NCI-H446 treated with DMSO at 0.1 percent for 48 hours (cell line): ENCODE results near the gene BRWD1.

ENCODE experiments used
- DNase-seq: peaks from one replicate; lab custom pipeline; 2025; lab: John Stamatoyannopoulos, UW

The BRWD1 gene

DNA sequence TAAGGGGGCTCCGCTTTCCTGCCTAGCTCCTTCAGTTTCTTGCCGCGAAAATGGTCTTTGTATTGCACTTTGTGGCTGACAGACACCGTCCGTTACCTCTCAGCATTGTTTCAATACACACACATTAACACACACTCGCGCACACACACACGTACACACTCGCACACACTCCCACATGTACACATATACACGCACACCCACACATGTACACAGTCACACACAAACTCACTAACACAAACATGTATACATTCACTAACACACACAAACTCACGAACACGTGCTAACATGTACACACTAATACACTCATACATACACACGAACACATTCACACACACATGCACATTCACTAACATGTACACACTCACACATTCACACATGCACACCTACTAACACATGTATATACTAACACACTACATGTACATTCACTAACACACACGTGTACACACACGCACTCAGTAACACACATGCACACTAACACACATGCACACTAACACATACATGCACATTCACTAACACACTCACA lies 179.1 kb downstream of the BRWD1 start:
- DNase-seq = no peak
